Stomach (tissue), 4 donors: Measurements from ENCODE around the gene GALNT5.

Experiments used
- EP300 ChIP-seq: sonication (generic); formaldehyde crosslinking; IDR thresholded peaks from one replicate; pipeline ENCODE4 v1.6.1; 2017; ENCODE audit warnings: antibody characterized with exemption
- POLR2A ChIP-seq, 4 donors: fragments of 450-650 bp; IDR thresholded peaks; one replicate each; pipeline ENCODE4 v1.6.1; 2016; ENCODE audit warnings: antibody characterized with exemption in 4 of 4, control low read depth in 2 of 4, mild to moderate bottlenecking in 1 of 4, moderate library complexity in 1 of 4
- POLR2AphosphoS5 ChIP-seq, 3 donors: sonication (generic); formaldehyde crosslinking; IDR thresholded peaks; one replicate each; pipeline ENCODE4 v1.6.1; 2016; ENCODE audit warnings: antibody characterized with exemption in 3 of 3
- TF ChIP-seq, protein P1 (sequence below), 7 experiments: fragments of 450-650 bp in 4 of 7; fragments of 200-600 bp in 3 of 7; sonication (generic) in 3 of 7; IDR thresholded peaks; one replicate each; pipeline ENCODE4 v1.5.1; 2016 to 2019; ENCODE audit warnings: antibody characterized with exemption in 7 of 7, control low read depth in 2 of 7, mild to moderate bottlenecking in 1 of 7

DNA sequence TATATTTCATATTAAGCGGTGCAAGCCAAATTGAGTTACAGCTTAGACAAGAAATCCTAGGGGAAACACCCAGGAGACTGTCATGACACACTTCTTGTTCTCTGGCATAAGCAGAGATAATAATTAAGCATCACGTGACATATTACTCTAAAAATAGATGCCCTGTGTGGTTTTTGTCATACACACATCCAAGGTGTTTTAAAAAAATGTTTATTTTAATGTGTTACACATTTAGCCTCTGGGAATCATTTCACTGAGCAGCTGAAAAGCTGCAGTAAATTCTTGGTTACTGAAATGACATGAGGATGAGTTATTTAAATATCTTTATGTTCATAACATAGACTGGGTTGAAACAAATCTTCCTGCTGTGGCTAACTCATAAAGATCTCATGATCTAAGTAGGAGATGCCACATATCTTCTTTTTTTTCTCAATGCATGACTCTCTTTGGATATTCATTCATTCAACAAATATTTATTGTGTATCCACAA, 106.2 kb downstream of the GALNT5 start:
- TF ChIP-seq EP300 (no peak), POLR2AphosphoS5 (IDR thresholded peaks at IDR 0.05) (no peak), POLR2A (IDR thresholded peaks at IDR 0.05) (no peak)
- TF ChIP-seq, protein P1, sequence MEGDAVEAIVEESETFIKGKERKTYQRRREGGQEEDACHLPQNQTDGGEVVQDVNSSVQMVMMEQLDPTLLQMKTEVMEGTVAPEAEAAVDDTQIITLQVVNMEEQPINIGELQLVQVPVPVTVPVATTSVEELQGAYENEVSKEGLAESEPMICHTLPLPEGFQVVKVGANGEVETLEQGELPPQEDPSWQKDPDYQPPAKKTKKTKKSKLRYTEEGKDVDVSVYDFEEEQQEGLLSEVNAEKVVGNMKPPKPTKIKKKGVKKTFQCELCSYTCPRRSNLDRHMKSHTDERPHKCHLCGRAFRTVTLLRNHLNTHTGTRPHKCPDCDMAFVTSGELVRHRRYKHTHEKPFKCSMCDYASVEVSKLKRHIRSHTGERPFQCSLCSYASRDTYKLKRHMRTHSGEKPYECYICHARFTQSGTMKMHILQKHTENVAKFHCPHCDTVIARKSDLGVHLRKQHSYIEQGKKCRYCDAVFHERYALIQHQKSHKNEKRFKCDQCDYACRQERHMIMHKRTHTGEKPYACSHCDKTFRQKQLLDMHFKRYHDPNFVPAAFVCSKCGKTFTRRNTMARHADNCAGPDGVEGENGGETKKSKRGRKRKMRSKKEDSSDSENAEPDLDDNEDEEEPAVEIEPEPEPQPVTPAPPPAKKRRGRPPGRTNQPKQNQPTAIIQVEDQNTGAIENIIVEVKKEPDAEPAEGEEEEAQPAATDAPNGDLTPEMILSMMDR (IDR thresholded peaks at IDR 0.05), result no peak
